Astrocyte of the cerebellum (primary cell): Measurements from ENCODE around the gene GATA5.

Source experiments
- DNase-seq: peaks from one replicate; pipeline ENCODE4 v3.0.0-alpha.2; 2011; ENCODE audit warnings: low read depth
- H3K4me3 ChIP-seq: 2 replicates; pipeline ENCODE4 v1.5.1; 2011; ENCODE audit warnings: mild to moderate bottlenecking, low read depth, low read length, moderate library complexity
- in situ Hi-C: cut with HindIII; loops from 2 replicates; pipeline ENCODE4 v1.10.0; 2017; ENCODE audit warnings: low sequenced_read_pairs
- TF ChIP-seq, protein P1 (sequence below): IDR thresholded peaks from 2 replicates; pipeline ENCODE4 v1.5.1; 2012; ENCODE audit warnings: low read length, low read depth, moderate library complexity, mild to moderate bottlenecking; ENCODE audit errors: missing control alignments

Gene GATA5

DNA sequence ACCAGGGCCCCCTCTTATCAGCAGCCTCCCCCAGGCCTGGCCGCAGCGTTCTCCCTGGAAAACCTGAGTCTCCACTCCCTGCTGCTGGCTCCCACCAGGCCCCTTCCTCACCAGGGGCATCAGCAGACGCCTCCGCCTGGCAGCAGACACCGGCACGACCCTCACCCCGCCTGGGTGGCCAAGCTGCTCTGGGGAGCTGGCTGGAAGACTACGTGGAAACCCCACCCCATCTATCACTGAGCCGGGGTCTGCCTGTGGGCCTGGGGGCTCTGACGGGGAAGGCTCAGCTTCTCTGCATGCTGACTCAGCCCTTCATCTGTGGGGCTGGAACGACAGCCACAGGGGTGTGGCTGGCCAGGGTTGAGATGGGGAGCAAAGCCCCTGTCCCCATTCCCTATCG, 29.3 kb downstream of the GATA5 start:
- no peak for DNase-seq
- in situ Hi-C loops = no loop called here
- TF ChIP-seq, protein P1, sequence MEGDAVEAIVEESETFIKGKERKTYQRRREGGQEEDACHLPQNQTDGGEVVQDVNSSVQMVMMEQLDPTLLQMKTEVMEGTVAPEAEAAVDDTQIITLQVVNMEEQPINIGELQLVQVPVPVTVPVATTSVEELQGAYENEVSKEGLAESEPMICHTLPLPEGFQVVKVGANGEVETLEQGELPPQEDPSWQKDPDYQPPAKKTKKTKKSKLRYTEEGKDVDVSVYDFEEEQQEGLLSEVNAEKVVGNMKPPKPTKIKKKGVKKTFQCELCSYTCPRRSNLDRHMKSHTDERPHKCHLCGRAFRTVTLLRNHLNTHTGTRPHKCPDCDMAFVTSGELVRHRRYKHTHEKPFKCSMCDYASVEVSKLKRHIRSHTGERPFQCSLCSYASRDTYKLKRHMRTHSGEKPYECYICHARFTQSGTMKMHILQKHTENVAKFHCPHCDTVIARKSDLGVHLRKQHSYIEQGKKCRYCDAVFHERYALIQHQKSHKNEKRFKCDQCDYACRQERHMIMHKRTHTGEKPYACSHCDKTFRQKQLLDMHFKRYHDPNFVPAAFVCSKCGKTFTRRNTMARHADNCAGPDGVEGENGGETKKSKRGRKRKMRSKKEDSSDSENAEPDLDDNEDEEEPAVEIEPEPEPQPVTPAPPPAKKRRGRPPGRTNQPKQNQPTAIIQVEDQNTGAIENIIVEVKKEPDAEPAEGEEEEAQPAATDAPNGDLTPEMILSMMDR = no peak
- no peak overlapping the region for H3K4me3 ChIP-seq

GRCh38 chr20:62445553-62446340, 30.0 kb downstream of the GATA5 start:
- in situ Hi-C loops = no loop called here
- no peak overlapping the region for H3K4me3 ChIP-seq
- no peak for DNase-seq

GRCh38 chr20:62444286-62444685, 31.5 kb downstream of the GATA5 start:
- in situ Hi-C loops = no loop called here
- no peak for DNase-seq
- H3K4me3 ChIP-seq = no peak overlapping the region
- TF ChIP-seq, protein P1 = no peak

More at GRCh38 chr20:62445553-62446340, 30.0 kb downstream of the GATA5 start:
- TF ChIP-seq, protein P1 = no peak

GRCh38 chr20:62441987-62442539, 33.7 kb downstream of the GATA5 start:
- no peak for DNase-seq
- no peak overlapping the region for H3K4me3 ChIP-seq
- TF ChIP-seq, protein P1 = no peak
- in situ Hi-C loops = no loop called here

- DNase-seq = no peak
- in situ Hi-C loops = no loop called here
- TF ChIP-seq, protein P1 = no peak
- H3K4me3 ChIP-seq = no peak overlapping the region
Observed at GRCh38 chr20:62439218-62439617, 36.6 kb downstream of the GATA5 start.

GRCh38 chr20:62437927-62438326, 37.9 kb downstream of the GATA5 start:
- TF ChIP-seq, protein P1 = no peak
- no peak overlapping the region for H3K4me3 ChIP-seq
- in situ Hi-C loops = no loop called here
- DNase-seq = no peak
